ENCODE results near the gene GNAT2.

The GNAT2 gene

GRCh38 chr1:109626682-109627408, 7.4 kb upstream of the GNAT2 start:
- no peak for DNase-seq

DNA sequence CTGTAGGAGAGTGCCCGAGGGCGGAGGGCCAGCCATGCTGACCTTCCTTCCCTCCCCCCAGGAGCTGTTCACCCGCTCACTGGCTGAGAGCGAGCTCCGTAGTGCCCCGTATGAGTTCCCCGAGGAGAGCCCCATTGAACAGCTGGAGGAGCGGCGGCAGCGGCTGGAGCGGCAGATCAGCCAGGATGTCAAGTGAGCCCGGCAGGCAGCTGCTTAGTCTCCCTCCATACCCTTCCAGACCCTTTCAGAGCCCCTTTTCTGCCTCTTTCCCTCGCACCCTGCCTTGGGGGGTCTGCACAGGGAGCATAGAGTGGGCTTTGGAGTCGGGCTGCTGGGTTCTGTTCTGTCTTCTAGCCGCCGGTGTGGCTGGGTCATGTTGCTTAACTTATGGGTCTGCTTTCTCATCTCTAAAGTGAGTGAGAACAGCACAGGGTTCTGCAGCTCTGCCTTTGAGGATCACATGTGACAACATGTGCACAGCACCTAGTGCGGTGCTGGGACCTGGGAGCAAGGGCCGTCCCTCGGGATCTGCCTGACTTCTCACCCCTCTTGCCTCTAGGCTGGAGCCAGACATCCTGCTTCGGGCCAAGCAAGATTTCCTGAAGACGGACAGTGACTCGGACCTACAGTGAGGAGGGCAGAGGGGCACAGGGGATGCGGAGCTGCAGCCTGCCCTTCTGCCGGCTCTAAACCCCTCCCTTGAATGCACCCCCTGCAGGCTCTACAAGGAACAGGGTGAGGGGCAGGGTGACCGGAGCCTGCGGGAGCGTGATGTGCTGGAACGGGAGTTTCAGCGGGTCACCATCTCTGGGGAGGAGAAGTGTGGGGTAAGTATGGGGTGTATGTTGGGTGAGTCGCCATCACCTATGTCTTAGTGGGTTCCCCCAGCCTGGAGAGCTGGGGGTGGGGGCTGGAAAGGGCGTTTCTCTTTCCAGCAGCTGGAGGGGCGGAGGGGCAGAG, 6.5 kb upstream of the GNAT2 start:
- DNase-seq, result no peak

GRCh38 chr1:109625176-109625575, 5.8 kb upstream of the GNAT2 start:
- DNase-seq, result no peak

GRCh38 chr1:109624201-109625010, 5.0 kb upstream of the GNAT2 start:
- DNase-seq, result no peak

DNA sequence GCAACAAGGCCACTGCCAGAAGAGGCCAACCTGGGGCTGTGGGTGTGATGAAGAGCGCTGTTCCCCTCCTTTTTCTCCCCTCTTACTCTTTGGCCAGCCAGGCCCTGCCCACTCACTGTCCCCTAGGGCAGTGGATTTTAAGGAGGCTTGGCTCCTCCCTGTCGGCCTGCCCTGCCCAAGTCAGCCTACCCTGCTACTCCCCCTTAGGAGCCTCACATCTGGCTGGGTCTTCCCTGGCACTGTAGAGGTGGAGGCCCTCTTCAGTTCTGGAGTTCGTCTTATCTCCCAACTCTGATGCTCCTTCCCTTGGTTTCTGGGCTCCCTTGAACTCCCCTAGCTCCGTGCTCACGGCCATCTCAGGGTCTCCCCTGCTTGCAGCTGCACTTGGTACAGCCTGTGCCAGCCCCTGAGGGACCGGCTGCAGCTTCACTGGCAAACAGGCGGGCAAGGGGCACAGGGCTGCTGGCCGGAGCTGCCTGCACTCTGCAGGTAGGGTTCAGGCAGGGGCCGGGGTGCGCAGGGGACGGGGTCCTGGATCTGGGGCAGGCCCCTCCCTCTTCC, 4.3 kb upstream of the GNAT2 start:
- DNase-seq, result no peak

DNA sequence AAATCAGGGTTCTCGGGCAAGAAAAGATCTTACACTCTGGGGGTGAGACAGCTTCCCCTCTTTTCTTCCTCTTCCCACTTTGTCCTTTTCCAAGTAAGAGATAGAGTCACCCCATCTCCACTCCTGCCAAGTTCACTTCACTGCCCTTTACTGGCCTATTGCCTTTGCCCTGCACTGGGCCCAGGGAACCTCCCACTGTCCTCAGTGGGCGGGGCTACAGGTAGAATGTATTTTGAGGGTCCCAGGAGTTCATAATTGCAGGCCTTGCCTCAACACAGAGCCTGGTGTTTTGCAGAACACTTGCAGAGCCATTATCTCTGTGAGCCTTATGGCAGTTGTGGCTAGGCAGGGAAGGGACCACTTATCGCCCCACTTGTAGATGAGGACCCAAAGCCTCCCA, 3.5 kb upstream of the GNAT2 start:
- DNase-seq, result no peak

- DNase-seq, result no peak
Measured at GRCh38 chr1:109622137-109622892, 2.9 kb upstream of the GNAT2 start.

DNA sequence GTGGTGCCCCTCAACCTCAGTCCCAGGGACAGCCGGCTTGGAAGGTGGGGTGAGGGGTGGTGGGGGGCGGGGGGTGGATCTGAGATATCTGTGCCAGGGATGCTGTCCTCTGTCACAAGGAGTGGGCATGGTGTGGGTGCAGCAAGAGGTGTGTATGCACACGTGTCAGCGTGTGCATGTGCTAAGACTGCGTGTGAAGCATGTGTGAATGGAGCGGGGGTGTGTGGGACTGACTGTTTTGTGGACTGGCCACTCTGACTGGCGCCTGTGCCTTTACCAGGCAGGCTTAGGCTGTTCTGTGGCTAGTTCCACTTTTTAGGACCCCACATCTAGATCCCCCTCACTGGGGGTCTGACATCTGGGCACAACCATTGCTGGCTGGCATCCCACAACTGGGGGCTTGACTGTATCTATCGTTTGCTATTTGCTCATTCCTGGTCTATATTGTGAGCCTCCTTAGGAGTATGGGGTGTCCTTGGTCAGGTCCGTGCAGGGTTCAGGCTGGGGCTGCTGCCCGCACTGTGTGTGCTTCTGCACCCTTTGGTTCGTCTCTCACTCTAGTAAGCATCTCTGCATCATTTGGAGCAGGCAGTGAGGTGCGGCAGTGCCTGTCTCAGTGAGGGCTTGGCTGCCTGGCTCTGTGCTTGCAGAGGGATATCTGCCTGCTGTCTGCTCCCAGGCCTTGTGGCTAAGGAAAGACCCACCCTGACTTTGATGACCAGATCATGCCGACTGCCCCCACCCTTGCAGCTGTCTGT, 2.1 kb upstream of the GNAT2 start:
- DNase-seq, result no peak

DNA sequence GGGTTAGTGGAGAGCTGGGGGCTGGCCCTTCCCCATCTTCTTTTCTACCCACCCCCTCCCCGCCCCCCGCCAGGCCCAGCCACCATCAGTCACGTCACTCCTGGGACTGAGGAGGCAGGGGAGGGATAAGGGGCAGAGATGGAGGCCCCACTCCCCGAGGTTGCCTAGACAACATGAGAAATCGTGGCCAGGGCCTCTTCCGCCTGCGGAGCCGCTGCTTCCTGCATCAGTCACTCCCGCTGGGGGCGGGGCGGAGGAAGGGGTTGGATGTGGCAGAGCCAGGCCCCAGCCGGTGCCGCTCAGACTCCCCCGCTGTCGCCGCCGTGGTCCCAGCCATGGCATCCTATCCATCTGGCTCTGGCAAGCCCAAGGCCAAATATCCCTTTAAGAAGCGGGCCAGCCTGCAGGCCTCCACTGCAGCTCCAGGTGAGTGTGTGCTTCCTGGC, 1.4 kb upstream of the GNAT2 start:
- peak; percentile 71 for DNase-seq

- DNase-seq, result no peak
Measured at GRCh38 chr1:109620401-109620791, 980 bp upstream of the GNAT2 start.

- no peak for DNase-seq
Measured at GRCh38 chr1:109618661-109619575, 498 bp downstream of the GNAT2 start.

DNA sequence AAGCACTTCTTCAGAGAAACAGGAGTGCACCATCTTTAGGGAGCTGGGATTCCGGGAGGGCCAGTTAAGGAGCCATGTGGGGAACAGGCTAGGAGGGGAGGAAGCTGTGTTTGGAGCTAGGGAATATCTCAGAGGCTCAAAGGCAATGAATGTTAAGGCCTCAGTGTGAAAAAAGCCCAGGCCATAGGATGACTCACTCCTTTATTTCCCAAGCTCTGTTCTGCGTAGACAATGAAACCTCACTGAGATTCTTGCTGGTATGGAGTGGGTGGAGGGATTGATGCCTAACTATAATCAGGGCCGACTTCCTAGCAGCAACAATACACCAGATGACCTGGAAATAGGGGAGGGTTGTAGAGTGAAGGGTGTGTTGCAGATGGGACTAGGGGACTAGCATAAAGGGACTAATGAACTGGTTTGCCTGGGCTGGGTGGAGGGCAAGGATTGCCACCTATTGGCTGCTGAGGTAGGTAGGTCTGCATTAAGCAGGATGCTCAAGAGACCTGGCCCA, 2.1 kb downstream of the GNAT2 start:
- DNase-seq, result peak; percentile 9

DNA sequence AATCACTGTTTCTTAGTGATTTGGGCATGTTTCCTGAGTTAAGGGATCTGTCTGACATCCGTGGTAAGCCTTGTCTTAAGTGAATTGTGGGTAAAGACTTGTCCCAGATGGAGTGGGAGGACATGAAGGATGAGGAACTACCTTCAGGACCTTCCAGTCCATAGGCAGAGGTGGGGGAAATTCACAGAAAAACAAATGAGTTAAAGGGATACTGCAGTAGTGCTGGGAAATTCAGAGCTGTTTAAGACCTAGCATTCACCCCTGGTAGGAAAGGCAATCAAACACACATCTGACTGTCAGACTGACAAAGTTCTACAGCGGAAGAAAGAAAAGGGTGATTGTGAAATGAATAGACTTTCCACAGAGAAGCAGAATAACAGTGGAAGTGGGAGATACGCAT, 3.0 kb downstream of the GNAT2 start:
- DNase-seq, result no peak

DNA sequence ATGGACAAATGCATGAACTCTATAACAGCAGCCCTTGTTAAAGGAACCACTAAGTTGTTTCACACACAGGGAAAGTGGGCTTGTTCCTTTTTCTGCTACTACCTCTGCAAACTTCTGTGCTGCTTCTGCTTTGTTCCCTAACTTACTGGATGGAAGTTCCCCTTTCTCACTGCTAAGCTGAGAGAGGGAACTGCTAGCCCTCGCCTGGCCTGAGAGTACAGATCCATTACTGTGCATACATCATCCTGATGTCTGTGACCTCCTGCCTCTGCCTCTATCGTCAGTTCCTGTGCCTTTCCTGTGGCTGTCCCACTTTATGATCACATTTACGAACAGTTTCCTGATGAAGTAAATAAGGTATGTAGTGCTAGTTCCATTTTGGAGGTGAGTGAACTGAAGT, 3.5 kb downstream of the GNAT2 start:
- DNase-seq, result no peak

DNA sequence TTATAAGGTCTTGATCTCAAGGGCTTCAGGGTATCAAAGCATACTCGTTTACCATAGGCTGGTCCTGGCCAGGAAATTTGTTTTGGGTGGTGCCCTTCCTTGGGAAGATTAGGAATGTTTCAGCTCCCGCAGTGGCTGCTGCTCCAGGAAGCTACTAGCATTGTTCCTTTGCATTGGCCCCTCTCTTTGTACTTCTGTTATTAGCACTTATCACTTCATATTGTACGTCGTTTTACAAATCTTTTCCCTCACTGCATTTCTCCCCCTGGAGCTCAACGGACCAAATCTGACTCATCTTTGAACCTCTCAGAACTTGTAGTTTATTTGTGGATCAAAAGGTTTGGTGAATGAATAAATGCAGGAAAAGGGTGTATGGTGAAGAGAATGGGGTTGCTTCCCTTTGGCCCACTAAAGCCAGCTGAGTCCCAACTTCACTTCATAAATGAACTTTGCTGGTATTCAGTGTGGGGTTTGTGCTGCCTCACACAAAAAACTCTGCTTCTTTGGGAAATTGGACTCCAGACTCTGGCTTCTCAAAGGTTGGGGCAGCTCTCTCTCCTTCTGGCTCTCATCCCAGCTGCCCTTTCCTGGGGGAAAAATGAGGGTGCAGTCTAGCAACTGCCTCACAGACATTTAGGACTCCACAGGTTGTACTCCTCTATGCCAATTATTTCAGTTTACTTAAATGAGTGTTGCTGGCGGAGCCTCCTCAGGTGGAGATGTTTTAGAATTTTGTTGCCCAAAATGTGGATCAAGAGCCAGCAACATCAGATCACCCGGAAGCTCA, 5.9 kb downstream of the GNAT2 start:
- DNase-seq, result no peak

- DNase-seq, result no peak
Measured at GRCh38 chr1:109611308-109611990, 8.0 kb downstream of the GNAT2 start.

GRCh38 chr1:109610609-109611307, 8.7 kb downstream of the GNAT2 start:
- DNase-seq, result no peak

- no peak for DNase-seq
Measured at GRCh38 chr1:109609881-109610280, 9.5 kb downstream of the GNAT2 start.
